ENCODE data around the gene CREBBP. TPM values are rescaled to one million over a fixed set of nuclear protein-coding genes. Genes with fewer than 3 reads are reported as not detected.

The CREBBP gene
- total and polyA plus RNA-seq, 2 donors (not counting 3 experiments of a cell fraction or from before 2014, with no cell fraction given), result 13.8 to 72.7 TPM

DNA sequence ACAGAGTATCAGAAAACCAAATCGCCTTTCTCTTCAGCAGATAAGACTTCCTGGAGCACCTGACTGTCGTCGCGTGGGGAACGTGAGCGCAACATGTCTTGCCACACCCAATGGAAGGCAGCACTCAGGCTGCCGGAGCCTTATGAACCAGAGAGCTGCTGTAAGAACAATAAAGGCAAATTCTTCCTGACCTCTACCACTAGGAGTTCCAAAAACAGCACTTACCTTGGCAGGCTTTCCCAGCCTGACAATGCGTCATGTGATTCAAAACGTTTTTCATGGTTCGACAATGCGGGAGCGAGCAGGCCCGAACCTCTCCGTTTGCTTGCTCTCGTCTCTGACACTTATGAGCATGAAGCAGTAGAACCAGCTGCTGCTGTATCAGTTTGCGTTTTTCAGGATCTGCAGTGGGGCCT, 87.3 kb downstream of the CREBBP start:
- TF ChIP-seq JUN (IDR thresholded peaks at IDR 0.05; ENCODE audit: borderline replicate concordance, insufficient read depth, insufficient read length, low read depth) (no peak), GATA2 (IDR thresholded peaks at IDR 0.05; ENCODE audit: insufficient read depth, insufficient read length, low read depth, low read length) (no peak), EZH2 (IDR thresholded peaks at IDR 0.05; ENCODE audit: borderline replicate concordance, low read depth, low read length, severe bottlenecking) (no peak), FOS (IDR thresholded peaks at IDR 0.05; ENCODE audit: borderline replicate concordance, insufficient read depth, low read length) (no peak), MYC (IDR thresholded peaks at IDR 0.05; ENCODE audit: low read depth, low read length) (no peak), POLR2AphosphoS5 (IDR thresholded peaks at IDR 0.05; ENCODE audit: insufficient read depth, low read depth, low read length) (no peak)
- TF ChIP-seq, protein P1, sequence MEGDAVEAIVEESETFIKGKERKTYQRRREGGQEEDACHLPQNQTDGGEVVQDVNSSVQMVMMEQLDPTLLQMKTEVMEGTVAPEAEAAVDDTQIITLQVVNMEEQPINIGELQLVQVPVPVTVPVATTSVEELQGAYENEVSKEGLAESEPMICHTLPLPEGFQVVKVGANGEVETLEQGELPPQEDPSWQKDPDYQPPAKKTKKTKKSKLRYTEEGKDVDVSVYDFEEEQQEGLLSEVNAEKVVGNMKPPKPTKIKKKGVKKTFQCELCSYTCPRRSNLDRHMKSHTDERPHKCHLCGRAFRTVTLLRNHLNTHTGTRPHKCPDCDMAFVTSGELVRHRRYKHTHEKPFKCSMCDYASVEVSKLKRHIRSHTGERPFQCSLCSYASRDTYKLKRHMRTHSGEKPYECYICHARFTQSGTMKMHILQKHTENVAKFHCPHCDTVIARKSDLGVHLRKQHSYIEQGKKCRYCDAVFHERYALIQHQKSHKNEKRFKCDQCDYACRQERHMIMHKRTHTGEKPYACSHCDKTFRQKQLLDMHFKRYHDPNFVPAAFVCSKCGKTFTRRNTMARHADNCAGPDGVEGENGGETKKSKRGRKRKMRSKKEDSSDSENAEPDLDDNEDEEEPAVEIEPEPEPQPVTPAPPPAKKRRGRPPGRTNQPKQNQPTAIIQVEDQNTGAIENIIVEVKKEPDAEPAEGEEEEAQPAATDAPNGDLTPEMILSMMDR (IDR thresholded peaks at IDR 0.05; ENCODE audit: extremely low read depth in 1 of 2, insufficient read depth in 1 of 2, low read depth in 1 of 2, low read length in 2 of 2), result peak in 1 of 2 donors; percentile 33
- TF ChIP-seq, protein P2, sequence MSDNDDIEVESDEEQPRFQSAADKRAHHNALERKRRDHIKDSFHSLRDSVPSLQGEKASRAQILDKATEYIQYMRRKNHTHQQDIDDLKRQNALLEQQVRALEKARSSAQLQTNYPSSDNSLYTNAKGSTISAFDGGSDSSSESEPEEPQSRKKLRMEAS (IDR thresholded peaks at IDR 0.05; ENCODE audit: insufficient read depth, insufficient read length), result peak; percentile 46
- dilution Hi-C loops (cut with MboI; ENCODE audit: extremely low pct_ligation_motif_present, low sequenced_read_pairs) (no loop called here), intact Hi-C loops (cut with micrococcal nuclease) (loop anchor here (10.0 kb wide), 1 partner anchor 82 kb away; no protein-coding TSS in a partner anchor)
- Histone ChIP-seq H3K4me1 (ENCODE audit: control insufficient read depth, extremely low read depth, insufficient read depth, low read length) (no peaks in the 10 kb centered on the region), H3K4me2 (ENCODE audit: insufficient read depth, low read length) (no peak overlapping the region), H3K36me3 (ENCODE audit: control insufficient read depth in 2 of 2, extremely low read depth in 1 of 2, insufficient read depth in 2 of 2, low read length in 2 of 2) (peaks cover 12 to 19% of the 10 kb centered on the region in 2 experiments), H4K20me1 (replicated peaks; ENCODE audit: control insufficient read depth, extremely low read depth, insufficient read depth, low read length) (peaks cover 7% of the 10 kb centered on the region), H3K9ac (replicated peaks; ENCODE audit: extremely low read depth, insufficient read depth, low read length) (no peak overlapping the region), H2AFZ (ENCODE audit: low read depth, low read length) (no peak overlapping the region), H3K27ac (ENCODE audit: insufficient read depth, low read depth, low read length) (no peak overlapping the region), H3K79me2 (ENCODE audit: control insufficient read depth, insufficient read depth, low read length) (peaks cover 53% of the 10 kb centered on the region), H3K9me3 (replicated peaks; ENCODE audit: control insufficient read depth, insufficient read depth, low read length) (no peaks in the 10 kb centered on the region), H3K27me3 (ENCODE audit: control insufficient read depth in 2 of 2, insufficient read depth in 2 of 2, low read length in 2 of 2) (no peaks in the 10 kb centered on the region), H3K4me3 (replicated peaks in 1 of 3; ENCODE audit: insufficient read depth in 1 of 3, low read depth in 1 of 3, low read length in 3 of 3) (no peak overlapping the region), H3K9me1 (replicated peaks; ENCODE audit: control insufficient read depth, extremely low read depth, insufficient read depth, low read length) (no peaks in the 10 kb centered on the region)
- CTCF ChIA-PET, result interaction anchor here (1.5 kb wide), 1 partner anchor 16 kb away, joined by 3 read pairs; no protein-coding TSS in a partner anchor
- no TSS peak for BruUV-seq (replicated peaks)
- POLR2A ChIA-PET, result interaction anchor here (0.6 kb wide), 1 partner anchor 101 kb away, joined by 7 read pairs; no protein-coding TSS in a partner anchor
- peak; percentile 69 for FAIRE-seq
- peak; percentile 81 for DNase-seq (ENCODE audit: low read depth, low spot score)

All from endothelial cell of umbilical vein (primary cell).